HG03103 (cell line): ENCODE results near the gene QPCTL.
"Not testable (repeated sequence)": the region's sequence is repeated elsewhere in the genome, so short reads cannot be mapped to it uniquely, and the experiment has no call there.

ENCODE experiments used
- ATAC-seq: cut with Tn5 transposase; IDR thresholded peaks from one replicate; pipeline ENCODE4 v1.9.1; 2021; ENCODE audit warnings: low read depth; ENCODE audit not compliant: unreplicated experiment

The QPCTL gene

GRCh38 chr19:45674946-45675345 is 17.5 kb upstream of the QPCTL start:
- ATAC-seq = no peak

- ATAC-seq = no peak
Measured at GRCh38 chr19:45676851-45677263, 15.6 kb upstream of the QPCTL start.

GRCh38 chr19:45677351-45678230 is 14.9 kb upstream of the QPCTL start:
- ATAC-seq = no peak

GRCh38 chr19:45681391-45682015 is 11.0 kb upstream of the QPCTL start:
- peak; percentile 48 for ATAC-seq

- no peak for ATAC-seq
Measured at GRCh38 chr19:45682117-45682516, 10.3 kb upstream of the QPCTL start.

- no peak for ATAC-seq
Measured at GRCh38 chr19:45682908-45683307, 9.6 kb upstream of the QPCTL start.

GRCh38 chr19:45685045-45685444 is 7.4 kb upstream of the QPCTL start:
- not testable (repeated sequence) for ATAC-seq

GRCh38 chr19:45687599-45687998 is 4.9 kb upstream of the QPCTL start:
- ATAC-seq = no peak

- ATAC-seq = peak; percentile 36
Measured at GRCh38 chr19:45691516-45692186, 815 bp upstream of the QPCTL start, which contains the start of gene SNRPD2. Gene SNRPD2 (minus strand): TSS chr19:45691953. CDS start chr19:45691888, 65 bp downstream.

- ATAC-seq = no peak
Measured at GRCh38 chr19:45693106-45693788, 781 bp downstream of the QPCTL start.

GRCh38 chr19:45701676-45702075 is 9.2 kb downstream of the QPCTL start:
- ATAC-seq = no peak

GRCh38 chr19:45705115-45705514 is 12.6 kb downstream of the QPCTL start:
- no peak for ATAC-seq

- ATAC-seq = no peak
Measured at GRCh38 chr19:45705710-45706415, 13.4 kb downstream of the QPCTL start.

- ATAC-seq = no peak
Measured at GRCh38 chr19:45710356-45711130, 18.1 kb downstream of the QPCTL start.

- no peak for ATAC-seq
Measured at GRCh38 chr19:45711851-45712698, 19.6 kb downstream of the QPCTL start.

GRCh38 chr19:45712699-45713067 is 20.2 kb downstream of the QPCTL start:
- ATAC-seq = no peak

- no peak for ATAC-seq
Measured at GRCh38 chr19:45713141-45713540, 20.7 kb downstream of the QPCTL start.

GRCh38 chr19:45715139-45715538 is 22.7 kb downstream of the QPCTL start:
- no peak for ATAC-seq
